GM18861 (cell line): ENCODE results near the gene NUDC.
"Not testable (repeated sequence)": the region's sequence is repeated elsewhere in the genome, so short reads cannot be mapped to it uniquely, and the experiment has no call there.

Experiments used
- ATAC-seq: cut with Tn5 transposase; IDR thresholded peaks from one replicate; pipeline ENCODE4 v1.9.1; 2021; ENCODE audit not compliant: unreplicated experiment

The NUDC gene

DNA sequence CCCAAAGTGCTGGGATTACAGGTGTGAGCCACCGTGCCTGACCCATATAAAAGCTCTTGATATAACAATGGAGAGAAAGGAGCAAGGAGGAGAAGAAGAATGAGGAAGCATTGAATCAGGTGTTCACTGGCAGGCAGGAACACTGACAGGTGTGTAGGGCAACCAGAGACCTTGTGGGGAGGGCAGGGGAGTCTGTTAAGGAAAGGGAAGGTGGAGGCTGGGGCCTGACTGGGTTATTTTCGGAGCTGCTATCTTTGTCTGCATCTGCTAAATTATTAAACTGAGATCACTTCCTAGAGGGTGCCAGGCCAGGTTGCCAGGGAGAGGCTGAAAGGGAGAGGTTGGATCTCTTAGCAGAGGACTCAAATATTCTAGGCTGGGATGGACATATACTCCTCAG, 65.1 kb downstream of the NUDC start:
- ATAC-seq, result no peak

DNA sequence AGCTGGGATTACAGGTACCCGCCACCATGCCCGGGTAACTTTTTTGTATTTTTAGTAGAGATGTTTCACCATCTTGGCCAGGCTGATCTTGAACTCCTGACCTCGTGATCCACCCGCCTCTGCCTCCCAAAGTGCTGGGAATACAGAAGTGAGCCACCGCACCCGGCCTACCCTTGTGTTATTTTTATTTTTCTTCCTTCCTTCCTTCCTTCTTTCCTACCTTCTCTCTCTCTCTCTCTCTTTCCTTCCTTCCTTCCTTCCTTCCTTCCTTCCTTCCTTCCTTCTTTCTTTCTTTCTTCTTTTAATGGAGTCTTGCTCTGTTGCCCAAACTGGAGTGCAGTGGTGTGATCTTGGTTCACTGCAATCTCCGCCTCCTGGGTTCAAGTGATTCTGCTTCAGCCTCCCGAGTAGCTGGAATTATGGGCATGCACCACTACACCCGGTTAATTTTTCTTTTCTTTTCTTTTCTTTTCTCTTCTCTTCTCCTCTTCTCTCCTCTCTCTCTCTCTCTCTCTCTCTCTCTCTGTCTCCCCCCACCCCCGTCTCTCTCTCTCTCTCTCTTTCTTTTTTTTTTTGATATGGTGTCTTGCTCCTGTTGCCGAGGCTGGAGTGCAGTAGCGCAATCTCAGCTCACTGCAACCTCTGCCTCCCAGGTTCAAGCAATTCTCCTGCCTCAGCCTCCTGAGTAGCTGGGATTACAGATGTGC, 68.0 kb downstream of the NUDC start:
- not testable (repeated sequence) for ATAC-seq

GRCh38 chr1:26991310-26992116, 70.0 kb downstream of the NUDC start:
- ATAC-seq, result no peak

DNA sequence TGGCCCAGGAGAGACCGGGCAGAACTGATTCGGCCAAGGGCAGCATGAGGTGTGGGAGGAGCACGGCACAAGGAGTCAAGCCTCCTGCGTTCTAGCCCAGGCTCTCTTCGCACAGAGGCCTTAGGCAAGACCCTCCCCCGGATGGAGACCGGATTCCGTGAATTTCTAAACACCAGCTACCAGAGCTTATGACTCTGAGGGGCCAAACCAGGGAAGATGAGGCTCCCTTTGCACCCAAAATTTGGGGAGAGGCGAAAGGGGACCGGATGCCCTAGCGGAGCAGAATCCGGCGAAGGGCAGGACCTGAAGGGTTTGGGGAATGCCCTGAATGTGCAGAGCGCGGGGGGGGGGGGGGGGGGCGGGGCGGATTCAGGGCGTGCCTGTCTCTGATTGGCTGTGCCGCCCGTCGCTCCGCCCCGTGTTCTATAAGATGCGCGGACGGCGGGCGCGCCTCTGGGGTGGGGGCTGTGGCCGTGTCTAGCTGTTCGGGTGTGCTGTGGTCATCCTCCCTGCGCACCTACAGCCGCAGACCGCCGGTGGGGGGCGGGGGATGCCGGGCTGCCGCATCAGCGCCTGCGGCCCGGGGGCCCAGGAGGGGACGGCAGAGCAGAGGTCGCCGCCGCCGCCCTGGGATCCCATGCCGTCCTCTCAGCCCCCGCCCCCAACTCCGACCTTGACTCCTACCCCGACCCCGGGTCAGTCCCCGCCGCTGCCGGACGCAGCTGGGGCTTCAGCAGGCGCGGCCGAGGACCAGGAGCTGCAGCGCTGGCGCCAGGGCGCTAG, 71.9 kb downstream of the NUDC start, which contains the start of gene TRNP1:
TSS of gene TRNP1 (plus strand) at position 456 of the 783 bp plus-strand sequence. CDS start at position 551, 95 bp downstream.
- no peak for ATAC-seq

DNA sequence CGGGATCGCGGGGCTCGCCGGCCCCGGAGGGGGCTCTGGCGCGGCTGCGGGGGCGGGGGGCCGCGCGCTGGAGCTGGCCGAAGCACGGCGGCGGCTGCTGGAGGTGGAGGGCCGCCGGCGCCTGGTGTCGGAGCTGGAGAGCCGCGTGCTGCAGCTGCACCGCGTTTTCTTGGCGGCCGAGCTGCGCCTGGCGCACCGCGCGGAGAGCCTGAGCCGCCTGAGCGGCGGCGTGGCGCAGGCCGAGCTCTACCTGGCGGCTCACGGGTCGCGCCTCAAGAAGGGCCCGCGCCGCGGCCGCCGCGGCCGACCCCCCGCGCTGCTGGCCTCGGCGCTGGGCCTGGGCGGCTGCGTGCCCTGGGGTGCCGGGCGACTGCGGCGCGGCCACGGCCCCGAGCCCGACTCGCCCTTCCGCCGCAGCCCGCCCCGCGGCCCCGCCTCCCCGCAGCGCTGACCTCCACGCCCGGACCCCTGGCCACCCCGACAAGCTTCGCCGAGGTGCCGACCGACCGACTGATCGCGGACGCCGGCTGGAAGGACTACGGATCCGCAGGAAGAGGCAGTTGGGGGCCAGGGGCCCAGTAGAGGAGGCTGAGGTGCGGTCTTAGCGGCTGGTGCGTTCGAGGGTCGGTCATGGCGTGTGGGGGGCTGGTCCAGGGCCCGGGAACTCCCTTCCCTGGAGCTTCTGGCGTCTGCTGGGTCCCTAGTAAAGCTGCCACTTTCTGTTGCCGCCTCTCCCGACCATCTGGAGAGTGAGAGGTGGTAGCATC, 72.7 kb downstream of the NUDC start:
- no peak for ATAC-seq

GRCh38 chr1:26994787-26995517, 73.4 kb downstream of the NUDC start:
- ATAC-seq, result no peak

GRCh38 chr1:26996024-26996423, 74.5 kb downstream of the NUDC start:
- no peak for ATAC-seq
